Stimulated activated CD4-positive, alpha-beta T cell treated with anti-CD3 and anti-CD28 coated beads, TNF-alpha, amount 100 ng/mL, for 48 hours (primary cell): ENCODE measurements around the gene TMEM147.

Experiments used
- DNase-seq, 3 donors: peaks; one replicate each; pipeline ENCODE4 v3.0.0-alpha.2; 2020; ENCODE audit warnings: low read depth in 3 of 3

The TMEM147 gene

GRCh38 chr19:35546532-35546931 lies 1.1 kb downstream of the TMEM147 start:
- DNase-seq: no peak

DNA sequence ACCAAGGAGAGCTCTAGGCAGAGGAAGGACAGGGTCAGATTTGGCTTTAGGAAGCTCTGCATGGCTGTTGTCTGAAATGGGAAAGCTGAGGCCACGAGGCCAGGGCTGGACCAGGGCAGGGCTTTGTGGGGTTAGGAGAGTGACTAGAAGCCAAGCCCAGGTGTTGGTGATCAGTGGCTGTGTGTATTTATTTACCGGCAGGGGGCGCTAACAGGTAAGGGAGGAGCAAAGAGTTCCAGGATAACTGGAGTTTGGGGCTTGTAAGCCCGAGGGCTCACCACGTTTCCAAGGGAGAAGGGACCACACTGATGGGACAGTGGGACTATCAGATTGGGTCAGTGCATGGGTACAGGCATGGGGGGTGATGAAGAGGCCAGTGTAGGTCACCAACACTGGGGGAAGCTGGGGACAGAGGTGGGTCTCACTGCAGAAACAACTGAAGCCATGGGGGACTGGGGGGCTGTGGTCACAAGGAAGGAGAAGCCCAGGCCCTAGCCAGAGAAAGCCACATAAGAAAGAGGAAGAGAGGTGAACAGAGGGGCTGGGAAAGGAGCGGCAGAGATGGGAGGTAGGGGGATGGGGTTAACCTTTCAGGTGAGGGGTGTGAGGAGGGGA lies 3.9 kb downstream of the TMEM147 start:
- peak in 2 of 3 donors; percentile 18 to 63 for DNase-seq

GRCh38 chr19:35549879-35550523 lies 4.6 kb downstream of the TMEM147 start:
- no peak for DNase-seq

DNA sequence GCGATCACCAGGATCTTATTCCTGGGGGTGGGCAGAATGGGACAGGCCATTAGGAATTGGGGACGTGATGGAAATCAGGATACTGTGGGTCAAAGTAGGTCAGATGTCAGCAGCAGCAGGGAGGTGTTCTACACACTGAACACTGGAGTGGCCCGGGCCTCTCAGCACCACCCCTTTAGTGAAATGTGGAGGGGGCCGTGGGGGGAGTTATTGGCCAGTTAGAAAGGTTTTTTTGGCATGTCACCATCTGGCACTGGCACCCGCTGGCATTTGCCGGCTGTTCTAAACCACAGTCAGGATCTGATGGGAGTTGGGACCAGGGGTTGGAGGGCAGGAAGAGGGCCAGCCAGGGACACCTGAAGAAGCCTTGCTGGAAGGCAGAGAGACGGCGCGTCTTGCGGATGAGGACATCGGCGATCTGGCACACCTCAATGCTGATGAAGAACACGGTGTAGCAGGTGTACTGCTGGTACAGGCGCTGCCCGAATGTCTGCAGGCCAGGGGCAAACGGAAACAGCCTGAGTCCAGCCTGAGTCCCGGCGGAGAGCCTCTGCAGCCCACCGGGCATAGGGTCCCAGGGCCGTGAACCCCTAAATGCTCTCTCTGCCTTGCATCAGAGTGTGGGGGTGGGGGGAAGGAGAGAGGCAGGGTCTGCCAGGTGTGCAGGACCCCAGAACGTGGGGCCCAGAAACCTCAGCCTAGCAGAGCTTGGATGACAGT lies 5.8 kb downstream of the TMEM147 start:
- no peak for DNase-seq

DNA sequence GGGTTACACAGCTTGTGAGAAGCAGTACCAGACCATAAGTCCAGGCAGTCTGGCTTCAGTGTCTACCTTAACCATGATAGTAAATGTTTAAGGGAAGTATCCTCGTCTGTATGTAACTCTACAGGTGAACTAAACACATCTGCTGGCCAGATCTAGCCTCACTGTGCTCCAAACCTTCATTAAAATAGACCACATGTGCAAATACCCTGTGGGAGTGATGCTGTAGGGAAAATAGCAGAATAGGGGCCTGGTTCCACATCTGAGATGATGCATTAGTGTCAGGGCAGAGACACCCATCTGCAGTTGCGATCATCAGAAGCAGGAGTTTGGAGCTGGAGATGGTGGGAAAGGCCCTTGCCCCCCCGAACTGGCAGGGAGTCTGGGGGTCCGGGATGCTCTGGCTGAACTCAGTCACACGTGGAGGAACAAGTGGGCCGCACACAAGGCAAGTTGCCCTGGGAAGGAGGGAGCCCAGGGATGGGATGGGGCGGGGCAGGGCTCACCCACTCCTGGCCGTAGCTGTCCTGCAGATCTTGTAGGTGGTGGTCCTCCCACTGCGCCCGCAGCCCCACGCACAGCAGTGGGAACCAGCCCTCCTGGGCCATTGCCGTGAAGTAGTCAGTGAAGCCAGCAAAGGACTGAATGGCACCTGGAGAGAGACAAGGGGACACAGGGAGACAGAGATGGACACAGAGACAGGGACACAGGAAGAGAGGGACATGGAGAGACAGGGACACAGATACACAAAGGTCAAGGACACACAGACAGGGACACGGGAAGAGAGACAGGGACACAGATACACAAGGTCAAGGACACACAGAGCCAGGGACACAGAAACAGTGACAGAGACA lies 7.3 kb downstream of the TMEM147 start:
- DNase-seq: no peak

DNA sequence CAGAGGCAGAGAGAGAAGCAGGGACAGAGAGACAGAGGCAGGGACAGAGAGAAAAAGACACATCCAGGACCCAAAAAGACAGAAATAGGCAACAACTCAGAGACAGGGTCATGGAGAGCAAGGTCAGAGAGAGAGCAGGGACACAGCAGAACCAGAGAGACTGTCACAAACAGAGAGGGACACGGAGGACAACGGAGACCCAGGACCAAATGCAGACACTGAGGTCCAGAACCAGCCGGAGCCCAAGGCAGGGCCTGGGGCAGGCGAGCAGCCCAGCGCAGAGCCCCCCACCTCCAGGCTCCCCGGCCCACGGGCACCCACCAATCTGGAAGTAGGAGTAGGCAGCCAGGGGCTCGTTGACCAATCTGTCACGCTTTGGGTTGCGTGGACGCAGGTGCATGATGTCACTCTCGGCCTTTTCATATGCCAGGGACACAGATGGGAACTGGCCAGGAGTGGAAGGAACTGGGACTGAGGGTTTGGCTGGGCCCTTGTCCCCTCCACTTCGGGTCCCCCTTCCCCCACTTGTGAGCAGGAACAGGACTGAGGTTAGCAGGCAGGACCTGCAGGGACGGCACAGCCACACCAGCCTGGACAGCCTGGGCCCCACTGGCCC lies 8.1 kb downstream of the TMEM147 start:
- DNase-seq: no peak

DNA sequence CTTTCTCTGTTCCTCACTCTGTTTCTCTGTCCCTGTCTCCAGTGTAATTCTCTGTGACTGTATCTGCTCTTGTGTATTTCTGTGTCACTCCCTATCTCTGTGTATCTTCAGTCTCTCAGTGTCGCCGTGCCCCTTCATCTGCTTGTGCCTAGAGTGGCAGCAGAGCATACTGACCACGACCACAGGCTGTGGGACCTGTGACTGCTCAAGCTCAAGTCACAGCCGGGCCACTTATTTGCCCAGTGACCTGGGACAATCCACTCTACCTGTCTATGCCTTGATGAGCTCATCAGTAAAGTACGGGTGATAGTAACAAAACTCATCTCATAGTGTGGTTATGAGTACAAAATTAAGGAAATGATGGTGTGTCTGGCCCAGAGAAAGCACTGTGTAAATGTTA lies 8.7 kb downstream of the TMEM147 start:
- no peak for DNase-seq

DNA sequence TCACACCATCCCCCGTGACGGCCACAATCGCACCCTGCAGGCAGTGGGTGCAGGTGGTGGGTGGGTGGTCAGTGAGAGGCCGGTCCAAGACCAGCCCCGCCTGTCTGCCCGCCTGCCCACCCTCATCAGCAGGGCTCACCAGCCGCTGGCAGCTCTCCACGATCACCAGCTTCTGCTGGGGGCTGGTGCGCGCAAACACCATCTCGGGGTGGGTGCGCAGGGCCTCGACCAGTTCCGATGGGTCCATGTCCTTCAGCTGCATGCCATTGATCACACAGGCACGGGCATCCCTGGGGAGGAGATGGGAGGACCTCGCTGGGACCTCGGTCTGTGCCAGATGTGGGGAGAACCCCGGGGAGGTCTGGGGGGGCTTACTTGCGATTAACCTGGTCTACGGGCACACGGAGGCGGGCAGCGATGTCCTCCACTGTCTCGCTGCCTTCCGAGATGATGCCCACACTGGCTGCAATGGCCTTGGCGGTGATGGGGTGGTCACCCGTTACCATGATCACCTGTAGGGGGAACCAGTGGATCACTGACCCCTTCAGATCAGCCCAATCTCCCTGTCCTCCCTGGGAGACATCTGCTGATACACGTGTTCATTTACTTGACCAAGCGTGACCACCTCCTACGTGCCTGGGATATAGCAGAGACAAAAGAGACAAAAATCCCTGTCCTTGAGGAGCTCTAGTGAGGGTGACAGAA lies 10.0 kb downstream of the TMEM147 start:
- DNase-seq: no peak

DNA sequence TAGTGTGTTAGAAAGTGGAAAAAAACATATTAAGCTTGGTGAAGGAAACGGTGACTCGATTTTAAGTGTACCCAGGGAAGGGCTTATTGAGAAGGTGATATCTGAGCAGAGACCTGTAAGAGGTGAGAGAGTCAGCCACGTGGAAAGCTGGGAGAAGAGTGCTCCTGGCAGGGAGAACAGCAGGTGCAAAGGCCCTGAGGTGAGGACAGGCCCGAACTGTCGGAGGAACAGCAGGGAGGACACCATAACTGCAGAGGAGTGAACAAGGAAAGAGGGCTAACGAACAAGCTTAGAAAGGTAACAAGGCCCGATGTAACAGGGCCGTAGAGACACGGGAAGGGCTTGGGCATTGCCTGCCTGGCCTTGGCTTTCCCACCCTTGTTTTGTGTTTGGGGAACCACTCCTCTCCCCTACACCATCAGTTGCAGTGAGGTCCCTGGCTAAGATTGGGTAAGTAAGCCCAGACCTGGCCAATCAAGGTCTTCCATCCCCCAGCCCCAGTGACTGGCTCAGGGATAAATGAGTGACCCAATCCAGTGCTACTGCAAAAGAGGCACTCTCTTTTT lies 10.7 kb downstream of the TMEM147 start:
- no peak for DNase-seq

- DNase-seq: no peak
Measured at GRCh38 chr19:35556846-35557538, 11.6 kb downstream of the TMEM147 start.

DNA sequence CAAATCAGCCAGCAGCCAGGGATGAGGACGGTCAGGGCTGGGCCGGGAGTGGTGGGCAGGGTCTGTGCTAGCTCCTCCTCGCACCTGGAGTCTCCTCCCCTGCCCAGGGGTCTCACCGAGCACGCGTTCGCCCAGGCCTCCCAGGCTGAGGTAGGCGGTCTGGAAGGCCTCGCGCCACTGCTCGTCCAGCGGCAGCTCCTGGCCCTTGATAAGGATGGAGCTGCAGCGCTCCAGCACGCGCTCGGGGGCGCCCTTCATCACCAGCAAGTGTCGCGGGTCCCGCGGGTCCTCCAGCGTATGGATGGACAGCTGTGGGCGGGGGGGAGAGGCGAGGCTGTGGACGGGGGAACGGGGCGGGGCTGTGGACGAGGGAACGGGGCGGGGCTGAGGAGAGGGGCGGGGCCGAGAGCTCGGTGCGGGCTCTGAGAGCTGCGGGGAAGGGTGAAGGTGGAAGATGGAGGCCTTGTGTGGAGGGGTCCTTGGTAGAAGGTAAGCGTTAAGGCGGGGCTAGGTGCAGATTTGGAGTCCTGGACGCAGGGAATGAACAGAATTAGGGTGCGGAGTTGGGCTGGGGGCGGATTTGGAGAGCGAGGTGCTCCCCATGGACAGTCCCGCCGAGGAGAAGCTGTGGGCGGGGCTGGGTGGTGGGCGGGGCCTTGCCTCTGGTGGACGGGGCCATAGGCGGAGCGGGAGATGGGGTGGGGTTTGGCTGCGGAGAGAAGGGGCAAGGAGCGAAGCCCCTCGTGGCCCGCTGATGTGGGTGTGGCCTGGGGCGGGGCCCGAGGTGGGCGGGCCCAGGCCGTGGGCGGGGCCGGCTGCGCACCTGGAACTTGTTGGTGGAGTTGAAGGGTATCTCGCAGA lies 12.3 kb downstream of the TMEM147 start:
- peak in 2 of 3 donors; percentile 30 to 58 for DNase-seq

DNA sequence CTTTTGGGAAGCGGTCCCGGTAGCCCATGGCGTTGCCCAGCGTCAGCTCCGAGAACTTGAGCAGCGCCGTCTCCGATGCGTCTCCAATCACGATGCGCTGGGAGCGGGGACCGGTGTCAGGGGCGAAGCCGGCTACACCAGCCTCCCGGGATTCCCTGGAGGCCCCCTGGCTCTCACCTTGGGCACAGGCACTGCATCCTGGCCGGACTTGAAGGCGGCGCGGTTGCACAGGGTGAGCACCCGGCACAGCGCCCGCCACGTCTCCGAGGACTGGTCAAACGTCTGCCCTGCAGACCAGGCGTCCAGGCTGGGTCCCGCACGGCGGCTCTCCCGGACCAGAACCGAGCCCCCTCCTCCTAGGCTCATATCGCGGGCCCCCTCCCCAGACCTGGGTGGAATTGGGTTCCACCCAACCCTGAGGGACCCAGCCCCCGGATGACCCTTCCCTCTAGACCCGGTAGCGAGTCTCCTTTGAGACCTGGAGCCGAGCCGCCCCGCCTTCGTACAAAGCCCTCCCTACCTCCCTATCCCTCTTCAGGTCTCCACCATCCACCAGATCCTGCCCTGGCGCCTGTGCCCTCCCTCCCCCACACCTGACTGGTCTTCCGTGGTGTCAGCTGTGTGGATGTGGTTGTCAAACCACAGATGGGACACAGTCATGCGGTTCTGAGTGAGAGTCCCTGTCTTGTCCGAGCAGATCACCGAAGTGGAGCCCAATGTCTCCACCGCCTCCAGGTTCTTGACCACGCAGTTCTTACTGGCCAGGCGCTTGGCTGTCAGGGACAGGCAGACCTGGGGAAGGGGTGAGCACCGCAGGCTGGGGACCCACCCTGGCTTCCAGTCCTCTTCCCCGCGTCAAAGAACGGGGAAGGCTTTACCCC lies 13.2 kb downstream of the TMEM147 start:
- no peak for DNase-seq

GRCh38 chr19:35559281-35559659 lies 13.8 kb downstream of the TMEM147 start:
- no peak for DNase-seq

GRCh38 chr19:35559781-35560180 lies 14.4 kb downstream of the TMEM147 start:
- no peak for DNase-seq

DNA sequence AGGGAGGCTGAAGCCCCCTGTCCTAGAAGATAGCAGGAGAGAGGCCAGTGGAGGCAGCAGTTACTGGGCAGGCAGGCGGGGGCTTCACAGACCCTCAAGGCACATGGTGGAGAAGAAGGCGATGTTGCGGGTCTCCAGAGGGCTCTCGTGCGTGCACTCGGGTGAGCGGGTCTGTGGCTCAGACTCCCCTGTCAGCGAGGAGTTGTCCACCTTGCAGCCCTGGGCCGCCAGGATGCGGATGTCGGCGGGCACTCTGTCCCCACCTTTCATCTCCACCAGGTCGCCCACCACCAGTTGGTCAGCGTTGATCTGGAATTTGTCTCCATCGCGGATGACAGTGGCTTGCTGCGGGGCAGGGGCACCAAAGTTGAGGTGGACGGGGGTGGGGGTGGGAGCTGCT lies 14.8 kb downstream of the TMEM147 start:
- no peak for DNase-seq

- no peak for DNase-seq
Measured at GRCh38 chr19:35560677-35561076, 15.3 kb downstream of the TMEM147 start.

DNA sequence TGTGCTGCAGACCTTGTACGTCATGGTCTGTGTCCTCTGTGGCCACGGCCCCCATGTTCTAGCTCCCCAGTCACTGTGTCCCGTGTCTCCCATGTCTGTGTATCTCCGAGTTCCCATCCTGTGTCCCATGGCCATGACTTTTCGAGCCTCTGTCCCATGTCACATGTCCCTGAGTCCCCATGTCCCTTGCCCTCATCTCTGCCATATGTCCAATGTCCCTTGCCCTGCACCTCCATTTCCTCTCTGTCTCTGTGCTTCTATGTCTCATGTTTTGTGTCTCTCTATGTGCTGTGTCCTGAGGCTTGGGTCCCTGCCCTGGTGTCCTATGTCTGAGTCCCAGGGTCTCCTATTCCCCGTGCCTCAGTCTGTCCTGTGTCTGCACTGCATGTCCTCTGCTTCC lies 16.0 kb downstream of the TMEM147 start:
- no peak for DNase-seq

DNA sequence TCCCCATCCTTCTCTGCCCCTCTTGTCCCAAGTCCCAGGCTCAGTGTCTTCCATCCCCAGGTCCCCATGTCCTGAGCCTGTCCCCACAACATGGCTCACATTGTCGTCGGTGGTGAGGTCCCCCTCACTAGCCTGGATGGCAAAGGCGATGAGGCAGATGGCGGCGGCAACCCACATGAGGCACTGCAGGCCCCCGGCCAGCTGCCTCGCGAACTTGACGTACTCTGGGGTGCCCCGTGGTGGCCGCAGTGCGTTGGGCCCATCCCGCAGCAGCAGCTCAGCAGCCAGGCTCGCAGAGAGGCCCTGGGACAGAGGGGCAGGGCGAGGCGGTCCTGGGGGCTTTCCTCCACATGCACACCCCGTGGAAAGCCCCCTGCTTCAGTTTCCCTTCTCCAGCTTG lies 16.9 kb downstream of the TMEM147 start:
- DNase-seq: no peak
